HG02970 (cell line): ENCODE data around the gene PAK1.
"Not testable (repeated sequence)": the region's sequence is repeated elsewhere in the genome, so short reads cannot be mapped to it uniquely, and the experiment has no call there.

Source experiments
- ATAC-seq: cut with Tn5 transposase; IDR thresholded peaks from one replicate; pipeline ENCODE4 v1.9.1; 2021; ENCODE audit warnings: mild to moderate bottlenecking, moderate library complexity, moderate number of reproducible peaks; ENCODE audit not compliant: unreplicated experiment, low FRiP score

The PAK1 gene

GRCh38 chr11:77473801-77474683 lies at the start of gene PAK1:
Gene PAK1, minus strand, starts transcription at chr11:77474094. Its CDS starts 81,574 bp downstream, at chr11:77392520.
- ATAC-seq = peak; percentile 67

GRCh38 chr11:77522215-77522614 lies 48.3 kb upstream of the PAK1 start:
- ATAC-seq = no peak

GRCh38 chr11:77519847-77520246 lies 46.0 kb upstream of the PAK1 start:
- ATAC-seq = no peak

- ATAC-seq = no peak
Observed at GRCh38 chr11:77518471-77518870, 44.6 kb upstream of the PAK1 start.

GRCh38 chr11:77517753-77518152 lies 43.9 kb upstream of the PAK1 start:
- no peak for ATAC-seq

GRCh38 chr11:77517226-77517625 lies 43.3 kb upstream of the PAK1 start:
- ATAC-seq = no peak

- ATAC-seq = no peak
Observed at GRCh38 chr11:77515483-77515882, 41.6 kb upstream of the PAK1 start.

- no peak for ATAC-seq
Observed at GRCh38 chr11:77515063-77515462, 41.2 kb upstream of the PAK1 start.

- ATAC-seq = no peak
Observed at GRCh38 chr11:77512092-77512491, 38.2 kb upstream of the PAK1 start.

GRCh38 chr11:77510851-77511250 lies 37.0 kb upstream of the PAK1 start:
- ATAC-seq = no peak

GRCh38 chr11:77510095-77510494 lies 36.2 kb upstream of the PAK1 start:
- no peak for ATAC-seq

GRCh38 chr11:77508019-77508418 lies 34.1 kb upstream of the PAK1 start:
- ATAC-seq = no peak

GRCh38 chr11:77506857-77507256 lies 33.0 kb upstream of the PAK1 start:
- no peak for ATAC-seq

- no peak for ATAC-seq
Observed at GRCh38 chr11:77505956-77506355, 32.1 kb upstream of the PAK1 start.

- no peak for ATAC-seq
Observed at GRCh38 chr11:77503006-77503405, 29.1 kb upstream of the PAK1 start.

GRCh38 chr11:77502346-77502905 lies 28.5 kb upstream of the PAK1 start:
- no peak for ATAC-seq

GRCh38 chr11:77501758-77502157 lies 27.9 kb upstream of the PAK1 start:
- ATAC-seq = no peak

GRCh38 chr11:77497368-77497767 lies 23.5 kb upstream of the PAK1 start:
- no peak for ATAC-seq

GRCh38 chr11:77495526-77495925 lies 21.6 kb upstream of the PAK1 start:
- ATAC-seq = no peak

GRCh38 chr11:77490035-77490434 lies 16.1 kb upstream of the PAK1 start:
- not testable (repeated sequence) for ATAC-seq

- ATAC-seq = no peak
Observed at GRCh38 chr11:77487790-77488189, 13.9 kb upstream of the PAK1 start.

- no peak for ATAC-seq
Observed at GRCh38 chr11:77479746-77480352, 6.0 kb upstream of the PAK1 start.
